HUES64 (cell line): ENCODE results near the gene C5orf46.

Experiments used
- H3K27ac ChIP-seq: 2 replicates; pipeline ENCODE4 v1.7.0; 2013; ENCODE audit warnings: low read depth, low read length, inconsistent platforms
- H3K27me3 ChIP-seq: 2 replicates; pipeline ENCODE4 v1.6.1; 2013; ENCODE audit warnings: mild to moderate bottlenecking, low read length; ENCODE audit not compliant: insufficient read depth
- H3K36me3 ChIP-seq: 2 replicates; pipeline ENCODE4 v1.6.1; 2013; ENCODE audit warnings: mild to moderate bottlenecking, low read length; ENCODE audit not compliant: insufficient read depth
- H3K4me1 ChIP-seq: 2 replicates; pipeline ENCODE4 v1.6.1; 2013; ENCODE audit warnings: mild to moderate bottlenecking, low read length, moderate library complexity; ENCODE audit not compliant: insufficient read depth
- H3K4me3 ChIP-seq: 2 replicates; pipeline ENCODE4 v1.5.1; 2013; ENCODE audit warnings: mild to moderate bottlenecking, low read length, moderate library complexity
- H3K9ac ChIP-seq: 2 replicates; pipeline ENCODE4 v1.6.1; 2013; ENCODE audit warnings: mild to moderate bottlenecking, low read depth, low read length
- H3K9me3 ChIP-seq: 2 replicates; pipeline ENCODE4 v1.6.1; 2013; ENCODE audit warnings: low read depth, low read length; ENCODE audit not compliant: insufficient read depth
- WGBS: fragments of 150-250, 120-280 bp; methylation state at CpG from one replicate; pipeline ENCODE4 v1.1.7; 2013; ENCODE audit warnings: missing lambda C conversion rate; 5-methylcytosine and 5-hydroxymethylcytosine counted together

Gene C5orf46

DNA sequence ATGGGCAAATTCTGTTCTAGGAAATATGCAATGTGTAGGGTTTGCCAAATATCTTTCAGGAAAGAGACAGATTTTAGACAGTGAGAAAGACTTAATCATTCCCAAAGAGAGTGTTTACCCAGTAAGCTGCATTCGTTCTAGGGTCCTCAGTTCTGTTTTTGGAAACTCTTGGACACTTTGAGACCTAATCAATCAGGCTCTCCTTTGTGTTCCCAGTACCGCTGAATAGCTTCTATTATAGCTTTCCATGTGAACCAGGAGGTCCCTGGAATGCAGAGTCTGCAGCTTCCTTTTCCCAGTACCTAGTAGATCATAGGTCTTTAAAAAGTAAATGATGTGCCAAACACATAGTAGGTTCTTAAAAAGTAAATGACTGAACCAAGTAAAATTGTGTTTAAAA lies 63.5 kb downstream of the C5orf46 start:
- Histone ChIP-seq H3K9ac (no peak overlapping the region), H3K27ac (no peak overlapping the region), H3K9me3 (no peaks in the 10 kb centered on the region), H3K36me3 (no peaks in the 10 kb centered on the region), H3K4me3 (no peak overlapping the region), H3K4me1 (0 out of 2 replicates have a peak, but pooled peaks cover 3% of the 10 kb centered on the region), H3K27me3 (no peaks in the 10 kb centered on the region)
- WGBS = 83% methylated on average over 2 of the region's 2 CpGs
